Measurements from ENCODE around the gene HSPA12A.

HSPA12A gene, protein sequence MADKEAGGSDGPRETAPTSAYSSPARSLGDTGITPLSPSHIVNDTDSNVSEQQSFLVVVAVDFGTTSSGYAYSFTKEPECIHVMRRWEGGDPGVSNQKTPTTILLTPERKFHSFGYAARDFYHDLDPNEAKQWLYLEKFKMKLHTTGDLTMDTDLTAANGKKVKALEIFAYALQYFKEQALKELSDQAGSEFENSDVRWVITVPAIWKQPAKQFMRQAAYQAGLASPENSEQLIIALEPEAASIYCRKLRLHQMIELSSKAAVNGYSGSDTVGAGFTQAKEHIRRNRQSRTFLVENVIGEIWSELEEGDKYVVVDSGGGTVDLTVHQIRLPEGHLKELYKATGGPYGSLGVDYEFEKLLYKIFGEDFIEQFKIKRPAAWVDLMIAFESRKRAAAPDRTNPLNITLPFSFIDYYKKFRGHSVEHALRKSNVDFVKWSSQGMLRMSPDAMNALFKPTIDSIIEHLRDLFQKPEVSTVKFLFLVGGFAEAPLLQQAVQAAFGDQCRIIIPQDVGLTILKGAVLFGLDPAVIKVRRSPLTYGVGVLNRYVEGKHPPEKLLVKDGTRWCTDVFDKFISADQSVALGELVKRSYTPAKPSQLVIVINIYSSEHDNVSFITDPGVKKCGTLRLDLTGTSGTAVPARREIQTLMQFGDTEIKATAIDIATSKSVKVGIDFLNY

DNA sequence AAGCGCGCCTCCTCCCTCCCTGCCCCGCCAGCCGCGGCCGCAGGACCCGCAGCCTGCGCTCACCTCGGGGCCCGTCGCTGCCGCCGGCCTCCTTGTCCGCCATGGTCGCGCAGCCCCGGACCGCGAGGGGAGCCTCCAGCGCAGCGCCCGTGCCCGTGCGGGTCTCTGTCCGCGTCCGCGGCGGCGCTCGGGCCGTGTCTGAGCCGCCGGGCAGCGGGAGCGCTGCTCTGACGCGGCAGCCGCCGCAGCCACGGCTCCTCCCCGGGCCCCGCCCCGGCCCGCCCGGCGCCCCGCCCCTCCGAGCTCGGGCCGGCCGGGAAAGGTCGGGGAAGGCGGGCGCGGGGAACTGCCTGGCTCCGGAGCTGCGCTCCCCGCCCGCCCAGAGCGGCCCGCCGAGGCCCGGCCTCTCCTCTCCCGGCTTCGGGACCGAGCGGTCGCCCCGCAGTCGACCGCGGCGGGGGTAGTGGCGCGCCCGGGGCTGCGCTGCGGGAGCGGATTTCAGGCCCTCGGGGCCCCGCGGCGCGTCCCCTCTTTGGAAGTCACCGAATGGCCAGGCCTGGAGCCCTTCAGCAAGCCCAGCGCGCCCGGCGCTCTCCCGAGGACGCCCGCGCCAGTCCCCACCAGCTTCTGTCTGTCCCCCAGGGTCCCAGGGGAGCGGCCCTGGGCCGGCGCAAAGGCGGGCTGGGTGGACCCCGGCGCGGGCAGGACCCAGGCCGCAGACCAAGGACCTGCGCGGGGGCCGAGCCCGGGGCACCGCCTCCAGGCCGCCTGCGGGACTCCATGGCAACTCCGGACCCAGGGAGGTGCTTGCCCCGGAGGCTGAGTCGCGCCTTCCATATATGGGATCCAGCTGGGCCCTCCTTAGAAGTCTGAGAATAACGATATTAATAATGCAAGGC lies at the start of gene HSPA12A:
Gene HSPA12A (minus strand): TSS at position 200 of the 899 bp plus-strand sequence. CDS start 97 bp downstream, at position 103.
- DNase-seq, result peak; percentile 71

DNA sequence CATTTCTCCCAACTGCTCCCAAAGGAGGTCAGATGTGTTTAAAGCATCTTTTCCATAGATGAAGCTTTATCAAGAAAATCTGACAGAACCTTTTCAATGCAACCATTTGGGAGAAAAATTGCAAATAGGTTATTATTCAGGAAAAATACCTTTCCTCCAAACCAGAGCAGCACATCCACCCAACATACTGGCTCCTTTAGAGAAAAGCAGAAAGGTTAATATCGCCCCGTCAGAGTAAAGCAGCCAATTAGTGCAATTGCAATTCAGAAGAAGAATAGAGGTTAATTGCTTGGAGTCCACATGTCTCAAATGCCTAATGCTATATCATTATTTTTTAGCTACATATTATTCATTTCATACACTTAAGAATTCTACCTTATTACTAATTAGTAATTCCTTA lies 48.9 kb upstream of the HSPA12A start:
- DNase-seq, result no peak

DNA sequence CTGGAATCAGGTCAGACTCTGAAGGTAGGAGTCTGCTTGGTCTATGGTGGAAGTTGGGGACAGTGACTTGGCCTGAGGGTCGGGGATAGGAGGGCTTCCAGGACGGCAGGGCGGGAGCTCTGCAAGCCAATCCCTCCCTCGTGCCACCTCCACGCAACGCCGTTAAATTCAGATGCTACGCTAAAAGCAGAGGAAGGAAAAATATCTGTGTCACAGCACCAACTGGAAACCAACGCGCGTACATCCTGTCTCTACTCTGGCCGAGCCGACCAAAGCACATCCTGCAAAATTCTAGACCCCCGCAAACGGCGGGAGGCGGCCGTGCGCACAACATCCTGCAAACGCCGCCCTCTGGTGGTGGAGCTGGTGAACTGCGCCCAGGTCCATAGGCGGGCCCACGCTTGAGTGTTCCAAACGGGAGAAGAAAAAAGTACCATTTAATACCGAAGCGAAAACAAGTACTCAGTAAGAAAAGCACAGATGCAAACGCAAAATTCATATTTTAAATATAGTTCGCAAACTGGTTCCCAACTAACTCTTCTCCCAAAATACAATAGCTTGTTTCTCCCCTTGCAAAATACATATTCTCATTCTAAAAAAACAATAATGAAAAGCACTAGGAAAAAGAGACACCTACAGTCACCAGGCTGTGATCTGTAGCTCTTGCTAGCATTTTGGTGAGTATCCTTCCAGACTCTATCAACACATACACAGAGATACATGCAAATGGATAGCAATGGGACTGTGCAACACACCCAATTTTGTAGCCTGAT lies 45.7 kb upstream of the HSPA12A start:
- DNase-seq, result peak; percentile 46

DNA sequence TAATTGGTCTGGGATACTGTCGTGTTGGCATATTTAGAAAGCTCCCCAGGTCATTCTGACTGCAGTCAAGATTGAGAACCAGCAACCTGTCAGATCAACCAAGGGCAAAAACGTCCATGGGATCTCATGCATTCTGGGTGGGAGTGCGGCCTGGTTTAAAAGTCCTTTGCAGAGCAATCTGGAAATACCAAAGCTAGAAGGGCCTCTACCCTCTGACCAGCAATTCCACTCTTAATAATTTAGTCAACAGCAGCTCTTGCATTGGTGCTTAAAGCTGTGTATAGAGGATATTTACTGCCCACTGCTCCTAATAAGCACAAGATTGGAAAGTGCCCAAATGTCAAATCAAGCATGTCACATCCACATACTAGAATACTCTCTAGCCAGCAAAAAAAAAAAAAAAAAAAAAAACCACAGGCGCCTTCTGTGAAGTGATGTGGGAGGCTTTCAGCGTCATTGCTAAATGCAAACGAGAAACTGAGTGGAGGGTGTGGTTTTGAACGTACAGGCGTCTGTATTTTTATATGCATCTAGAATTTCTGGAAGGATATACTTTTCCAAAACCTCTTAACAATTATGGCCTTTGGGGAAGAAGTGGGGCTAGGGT lies 44.8 kb upstream of the HSPA12A start:
- no peak for DNase-seq

DNA sequence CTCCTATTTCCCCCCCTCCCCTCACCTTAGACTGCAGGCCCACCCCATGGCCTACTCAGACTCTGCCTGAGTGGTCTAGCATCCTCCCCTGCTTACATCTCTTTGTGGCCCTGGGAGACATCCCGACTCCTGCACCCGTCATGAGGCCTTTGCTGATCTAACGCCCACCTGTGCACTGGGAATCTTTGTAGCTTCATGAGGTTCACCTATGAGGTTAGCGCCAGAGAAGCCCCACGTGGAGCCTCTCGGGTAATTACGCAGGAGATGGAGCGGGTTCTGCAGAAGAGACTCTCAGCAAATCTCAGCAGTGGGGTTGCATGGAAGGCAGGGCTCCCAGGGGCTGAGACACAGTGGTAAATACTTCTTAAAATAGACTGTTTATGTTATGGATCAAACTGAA lies 43.5 kb upstream of the HSPA12A start:
- DNase-seq, result no peak

DNA sequence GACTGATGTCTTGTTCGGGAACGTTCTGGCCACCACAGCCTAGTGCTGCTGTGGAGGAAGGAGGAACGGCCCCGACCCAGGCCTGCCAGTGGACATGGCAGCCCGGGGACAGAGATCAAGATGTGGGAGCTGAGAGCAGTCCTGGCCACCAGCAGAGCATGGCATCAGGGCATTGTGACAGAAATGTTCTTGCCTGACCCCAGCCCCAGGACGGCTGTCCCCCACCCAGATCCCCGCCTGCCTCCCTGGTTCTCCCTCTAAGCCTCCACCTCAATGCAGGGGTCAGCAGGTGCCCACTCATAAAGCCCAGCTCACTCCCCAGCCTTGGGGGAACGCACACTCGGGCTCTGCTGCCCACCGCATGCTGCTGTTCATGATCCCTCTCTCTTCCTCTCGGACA lies 42.9 kb upstream of the HSPA12A start:
- DNase-seq, result no peak

DNA sequence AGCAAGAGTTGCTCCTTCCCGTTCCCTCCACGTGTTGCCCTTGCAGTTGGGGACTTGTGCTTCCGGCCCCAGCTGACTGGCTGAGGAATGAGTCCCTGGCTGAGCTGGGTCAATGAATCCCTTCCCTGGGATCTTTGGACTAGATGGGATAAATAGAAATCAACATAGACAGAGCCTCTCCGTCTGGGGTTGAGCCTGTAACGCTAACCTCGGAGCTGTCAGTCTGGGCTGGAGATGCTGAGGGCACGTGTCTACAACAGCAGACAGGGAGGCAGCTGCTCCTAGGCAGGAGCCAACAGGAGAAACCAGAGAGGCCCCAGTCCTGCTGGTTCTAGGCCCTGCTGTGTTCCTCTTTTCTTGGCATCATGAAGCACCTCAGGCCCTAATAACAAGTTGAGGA lies 42.3 kb upstream of the HSPA12A start:
- no peak for DNase-seq

DNA sequence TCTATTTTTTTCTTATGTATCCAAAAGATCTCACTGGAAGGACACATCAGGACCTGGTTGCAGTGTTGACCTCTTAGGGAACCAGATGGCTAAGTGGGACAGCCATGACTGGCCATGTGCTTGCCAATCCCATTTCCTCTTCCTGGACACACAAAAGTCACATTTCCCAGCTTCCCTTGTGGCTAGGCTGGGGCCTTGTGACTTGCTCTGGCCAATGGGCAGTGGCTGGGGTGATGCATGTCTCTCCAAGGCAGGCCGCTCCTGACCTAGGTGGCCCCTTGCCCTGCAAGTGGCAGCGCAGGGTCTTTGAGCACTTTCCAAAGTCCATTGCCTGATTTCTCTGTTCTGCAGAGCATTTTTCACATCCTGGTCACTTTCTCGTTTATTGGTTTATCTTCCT lies 41.7 kb upstream of the HSPA12A start:
- DNase-seq, result no peak

DNA sequence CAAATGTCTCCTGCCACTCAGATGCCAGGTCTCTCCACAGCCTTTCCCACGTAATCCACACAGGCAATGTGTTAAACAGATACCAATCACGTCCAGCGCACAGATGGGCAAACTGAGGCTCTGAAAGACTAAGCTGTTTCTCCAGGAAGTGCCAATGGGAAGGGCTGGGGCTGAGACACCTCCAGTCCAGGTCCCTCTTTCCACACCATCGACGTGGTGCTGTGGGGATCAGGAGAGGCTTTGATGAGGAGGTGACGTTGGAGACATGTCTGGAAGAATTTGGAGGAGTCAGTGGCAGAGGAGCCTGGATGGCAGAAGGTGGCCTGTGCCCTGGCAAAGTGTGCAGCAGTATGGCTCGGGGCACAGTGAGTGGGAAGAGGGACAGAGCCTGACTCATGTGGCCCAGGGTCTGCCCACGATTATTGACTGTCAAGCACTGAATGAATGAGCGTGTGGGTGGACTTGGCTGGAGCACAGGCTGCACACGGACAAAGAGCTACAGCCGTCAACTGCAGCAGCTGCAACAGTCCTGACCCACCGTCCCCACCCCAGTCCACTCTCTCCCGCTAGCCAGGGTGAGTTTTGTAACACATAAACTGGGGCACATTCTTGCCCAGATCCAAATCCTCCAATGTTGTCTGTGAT lies 40.8 kb upstream of the HSPA12A start:
- no peak for DNase-seq

DNA sequence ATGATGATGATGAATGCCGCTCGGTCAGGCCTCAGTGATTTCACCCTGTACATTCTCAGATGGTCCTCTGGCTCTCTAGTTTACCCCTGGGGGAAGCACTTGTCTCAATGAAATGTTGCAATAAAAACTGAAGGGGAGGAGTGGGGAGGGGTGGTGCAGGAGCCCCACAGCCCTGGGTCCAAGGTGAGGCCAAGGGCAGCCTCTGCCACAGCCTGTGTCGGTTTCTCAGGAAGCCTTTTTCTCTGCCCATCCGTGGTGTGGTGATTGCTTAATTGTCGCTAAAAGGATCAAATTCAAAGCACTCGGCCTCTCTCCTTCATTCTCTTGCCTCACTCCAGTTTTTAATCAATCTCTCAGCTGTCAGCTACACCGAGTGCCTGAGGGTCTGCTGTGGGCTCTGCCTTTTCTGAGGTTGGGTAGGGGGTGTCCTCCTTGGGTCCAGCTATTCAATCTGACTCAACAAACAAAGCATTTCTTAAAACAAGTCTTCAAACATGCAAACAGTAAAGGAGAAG lies 39.1 kb upstream of the HSPA12A start:
- no peak for DNase-seq

DNA sequence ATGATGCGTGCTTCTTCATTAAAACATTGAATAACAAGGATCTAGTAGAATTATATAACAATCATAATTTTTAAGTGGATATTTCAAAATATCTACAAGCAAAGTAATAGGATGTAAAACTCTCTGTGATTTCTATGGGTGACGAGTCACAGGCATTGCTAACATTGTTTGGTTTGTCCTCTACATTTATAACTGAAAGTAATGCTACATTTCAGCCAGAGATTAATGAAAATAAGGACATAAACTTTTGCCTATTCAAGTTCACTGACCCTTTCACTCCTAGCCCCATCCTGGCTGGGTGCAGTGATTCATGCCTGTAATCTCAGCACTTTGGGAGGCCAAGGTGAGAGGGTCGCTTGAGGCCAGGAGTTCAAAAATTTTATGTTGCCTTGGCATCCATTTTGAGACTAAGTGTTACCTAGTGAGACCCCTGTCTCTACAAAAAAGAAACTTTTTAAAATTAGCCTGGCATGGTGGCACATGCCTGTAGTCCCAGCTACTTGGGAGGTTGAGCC lies 38.4 kb upstream of the HSPA12A start:
- no peak for DNase-seq

DNA sequence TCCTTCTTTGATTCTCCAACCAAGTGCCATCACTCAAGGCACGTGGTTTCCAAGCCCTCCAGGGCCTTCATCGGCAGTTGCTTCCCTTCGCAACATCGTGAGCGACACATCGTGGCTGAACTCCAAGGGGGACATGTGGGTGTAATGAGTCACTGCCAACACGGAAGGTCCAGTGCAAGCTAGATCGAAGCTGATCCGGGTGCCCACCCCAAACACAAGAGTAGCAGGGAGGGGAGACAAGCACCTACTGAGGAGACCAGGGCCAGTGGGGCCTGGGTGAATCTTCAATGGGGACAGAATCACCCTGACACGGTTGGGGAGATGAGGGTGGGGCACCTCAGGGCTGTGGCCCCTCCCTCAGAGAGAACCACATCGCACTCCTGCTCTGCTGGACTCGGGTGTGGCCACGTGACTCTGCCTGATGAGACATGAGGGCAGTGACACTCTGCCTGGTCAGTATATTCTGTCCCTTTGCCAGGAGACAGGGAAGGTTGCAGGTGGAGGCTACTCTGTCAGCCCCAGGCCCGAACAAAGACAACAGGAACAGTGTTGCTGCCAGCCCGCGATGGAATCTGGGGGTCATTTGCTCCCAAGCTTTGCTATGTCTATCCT lies 36.8 kb upstream of the HSPA12A start:
- no peak for DNase-seq

DNA sequence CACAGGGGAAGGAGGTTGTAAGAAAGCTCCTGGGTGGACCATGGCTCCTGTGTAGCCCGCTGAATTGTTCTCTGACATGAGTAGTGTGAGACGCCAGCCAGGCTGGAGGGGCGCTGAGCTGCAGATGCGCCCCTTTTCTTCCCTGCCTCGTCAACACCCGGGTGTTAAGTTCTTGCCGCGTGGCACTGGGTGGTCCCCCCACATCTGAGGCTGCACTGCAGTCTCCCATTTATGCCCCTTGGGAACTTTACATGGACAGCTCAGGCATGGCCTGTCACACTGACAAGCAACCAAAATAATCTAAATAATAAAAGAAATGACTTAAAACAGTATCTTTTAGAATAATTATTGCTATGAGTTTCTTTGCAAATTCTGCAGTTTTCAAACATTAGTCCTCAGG lies 34.6 kb upstream of the HSPA12A start:
- DNase-seq, result no peak

DNA sequence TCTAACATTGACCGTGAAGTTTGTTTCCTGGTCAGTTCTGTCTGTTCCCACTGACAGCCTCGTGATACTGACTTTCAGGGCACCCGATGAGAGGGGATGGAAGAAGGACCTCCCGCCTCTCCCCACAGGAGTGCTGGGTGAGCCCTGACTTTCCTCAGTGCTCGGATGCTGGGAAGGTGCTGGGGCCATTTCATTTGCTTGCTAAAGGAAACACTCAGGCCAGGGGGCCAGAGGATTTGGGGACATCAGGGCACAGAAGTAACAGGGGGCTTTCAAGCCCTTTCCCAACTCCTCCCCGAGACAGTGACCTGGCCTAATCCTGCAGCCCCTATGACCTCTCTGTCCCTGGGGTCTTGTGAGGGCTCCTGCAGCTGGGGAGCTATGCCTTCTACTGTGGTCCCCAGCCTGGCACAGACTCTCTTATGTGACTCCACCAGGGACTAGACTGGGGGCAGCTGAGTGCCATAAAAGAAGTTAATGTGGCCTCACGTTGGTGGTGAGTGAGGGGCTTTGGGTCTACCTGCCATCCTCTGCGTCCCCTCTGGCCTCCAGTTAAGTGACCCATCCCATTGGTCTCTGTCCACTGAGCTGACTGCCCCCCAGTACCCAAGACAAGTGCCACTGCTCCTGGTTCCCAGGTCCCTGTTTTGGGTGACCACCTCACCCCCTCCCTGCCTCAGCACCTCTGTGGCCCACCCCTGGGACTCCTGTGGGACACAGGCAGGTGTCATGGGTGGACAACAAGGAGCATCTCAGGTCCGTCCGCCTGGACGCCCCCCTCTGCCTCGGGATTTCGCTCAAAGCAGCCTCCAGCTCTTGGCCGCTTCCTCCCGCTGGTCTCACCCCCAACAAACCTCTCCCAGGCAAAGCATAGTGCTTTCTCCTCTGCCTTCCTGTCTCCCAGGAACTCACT lies 33.4 kb upstream of the HSPA12A start:
- no peak for DNase-seq

DNA sequence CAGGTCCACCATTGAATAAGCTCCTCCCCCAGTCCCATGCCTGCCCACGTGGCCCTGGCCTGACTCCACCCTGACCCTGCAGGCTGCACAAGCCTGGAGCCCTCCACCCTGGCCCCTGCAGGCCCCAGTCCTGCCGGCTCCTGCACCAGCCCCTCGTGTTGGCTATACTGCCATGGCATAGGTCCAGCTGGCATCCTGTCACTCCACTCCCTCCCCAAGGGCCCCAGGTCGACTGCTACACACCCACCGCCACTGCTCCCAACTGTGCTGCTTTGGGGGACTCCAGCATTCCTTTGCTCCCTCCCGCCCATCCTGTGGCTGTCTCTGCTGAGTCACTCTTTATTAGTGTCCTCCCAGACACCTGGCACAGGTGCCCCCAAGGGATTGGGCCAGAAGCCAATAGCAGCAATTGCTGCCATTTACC lies 32.4 kb upstream of the HSPA12A start:
- DNase-seq, result no peak

DNA sequence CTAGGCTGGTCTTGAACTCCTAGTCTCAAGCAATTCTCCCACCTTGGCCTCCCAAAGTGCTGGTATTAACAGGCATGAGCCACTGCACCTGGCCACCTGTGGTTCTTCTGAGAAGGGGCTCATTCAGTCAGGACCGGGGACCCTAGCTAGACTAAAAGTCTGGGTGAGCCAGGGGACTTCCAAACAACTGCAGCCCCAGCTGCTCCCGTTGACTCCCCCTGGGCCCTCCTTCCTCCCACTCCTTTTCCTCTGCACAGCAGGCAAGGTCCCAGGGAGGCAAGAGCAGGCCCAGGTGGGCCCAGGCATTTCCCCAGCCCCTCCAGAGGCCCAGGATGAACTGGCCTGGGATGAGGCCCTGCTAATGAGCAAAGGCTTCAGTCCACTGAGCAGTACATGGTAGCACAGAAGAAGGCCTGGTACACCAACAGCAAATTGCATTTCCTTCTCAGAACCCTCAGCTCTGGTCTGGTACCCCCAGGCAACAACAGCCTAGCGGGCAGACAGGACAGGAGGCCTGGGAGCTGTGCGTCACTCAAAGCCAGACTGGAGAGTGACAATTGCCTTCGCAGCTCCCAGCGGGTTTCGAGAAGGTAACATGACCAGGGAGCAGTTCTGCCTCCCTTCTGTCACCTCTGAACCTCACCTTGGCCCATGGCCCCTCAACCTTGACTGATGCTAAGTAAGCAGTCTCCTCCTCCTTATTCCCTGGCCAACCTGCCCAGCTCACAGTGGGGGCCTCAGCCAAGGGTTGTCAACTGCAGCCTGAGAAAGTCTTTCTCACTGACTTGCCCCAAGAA lies 30.7 kb upstream of the HSPA12A start:
- no peak for DNase-seq

DNA sequence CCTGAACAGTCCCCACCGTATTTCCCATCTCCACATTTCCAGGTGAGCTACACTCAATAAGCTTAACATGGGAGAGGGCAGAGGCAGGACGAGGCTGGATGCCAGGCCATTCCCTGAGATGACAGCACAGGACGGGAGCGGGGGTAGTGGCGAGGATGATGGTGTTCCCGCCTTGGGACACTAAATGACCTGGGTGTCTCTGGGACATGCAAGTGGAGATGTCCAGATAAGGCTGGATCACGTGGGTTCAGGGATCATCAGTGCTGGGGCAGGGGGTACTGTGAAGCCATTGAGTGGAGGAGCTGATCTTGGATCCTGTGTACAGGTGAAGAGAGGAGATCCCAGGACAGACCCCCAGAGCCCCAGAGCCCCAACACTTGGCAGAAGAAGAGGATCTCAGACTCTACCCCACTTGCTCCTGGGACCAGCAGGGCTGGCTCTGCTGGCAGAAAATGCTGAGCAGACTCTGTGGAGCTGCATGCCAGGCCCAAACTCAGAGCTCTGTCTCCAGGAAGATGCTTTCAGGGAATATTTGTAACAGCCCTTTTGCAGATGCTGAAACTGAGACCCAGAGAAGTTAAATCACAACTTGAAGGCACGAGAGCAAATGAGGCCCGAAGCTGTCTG lies 29.7 kb upstream of the HSPA12A start:
- no peak for DNase-seq
